Activated T-cell treated with anti-CD3 and anti-CD28 coated beads for 4 hours (primary cell): ENCODE measurements around the gene L3HYPDH.
"Not testable (repeated sequence)": the region's sequence is repeated elsewhere in the genome, so short reads cannot be mapped to it uniquely, and the experiment has no call there.

ENCODE experiments used
- DNase-seq: peaks from one replicate; pipeline ENCODE4 v3.0.0-alpha.2; 2020

The L3HYPDH gene

GRCh38 chr14:59475709-59476108, 8.5 kb downstream of the L3HYPDH start:
- DNase-seq, result no peak

- DNase-seq, result no peak
Measured at GRCh38 chr14:59474172-59474571, 10.0 kb downstream of the L3HYPDH start.

GRCh38 chr14:59465316-59466135, 18.7 kb downstream of the L3HYPDH start, which contains the start of gene GPR135:
Gene GPR135 (minus strand): TSS chr14:59465380. CDS start chr14:59465226, 154 bp downstream.
- DNase-seq, result peak; percentile 26

- no peak for DNase-seq
Measured at GRCh38 chr14:59464486-59465315, 19.5 kb downstream of the L3HYPDH start.

- no peak for DNase-seq
Measured at GRCh38 chr14:59463787-59464485, 20.3 kb downstream of the L3HYPDH start.

GRCh38 chr14:59461891-59462290, 22.3 kb downstream of the L3HYPDH start:
- no peak for DNase-seq

GRCh38 chr14:59460378-59460777, 23.8 kb downstream of the L3HYPDH start:
- no peak for DNase-seq

GRCh38 chr14:59458486-59458885, 25.7 kb downstream of the L3HYPDH start:
- no peak for DNase-seq

- no peak for DNase-seq
Measured at GRCh38 chr14:59455411-59455810, 28.8 kb downstream of the L3HYPDH start.

- DNase-seq, result no peak
Measured at GRCh38 chr14:59454139-59454538, 30.1 kb downstream of the L3HYPDH start.

- DNase-seq, result no peak
Measured at GRCh38 chr14:59451849-59452248, 32.4 kb downstream of the L3HYPDH start.

GRCh38 chr14:59450716-59451115, 33.5 kb downstream of the L3HYPDH start:
- DNase-seq, result no peak

GRCh38 chr14:59448673-59449072, 35.5 kb downstream of the L3HYPDH start:
- DNase-seq, result not testable (repeated sequence)

GRCh38 chr14:59439256-59439965, 44.8 kb downstream of the L3HYPDH start:
- no peak for DNase-seq

GRCh38 chr14:59438195-59438647, 46.0 kb downstream of the L3HYPDH start:
- DNase-seq, result no peak

- DNase-seq, result no peak
Measured at GRCh38 chr14:59435987-59436386, 48.2 kb downstream of the L3HYPDH start.

GRCh38 chr14:59435101-59435500, 49.1 kb downstream of the L3HYPDH start:
- DNase-seq, result no peak

GRCh38 chr14:59429790-59430189, 54.4 kb downstream of the L3HYPDH start:
- no peak for DNase-seq

GRCh38 chr14:59428581-59429012, 55.6 kb downstream of the L3HYPDH start:
- DNase-seq, result no peak

- DNase-seq, result no peak
Measured at GRCh38 chr14:59427653-59428580, 56.3 kb downstream of the L3HYPDH start.

- no peak for DNase-seq
Measured at GRCh38 chr14:59425322-59425935, 58.8 kb downstream of the L3HYPDH start.
